WTC11 (cell line): Measurements from ENCODE around the gene PTGS1.

Experiments
- CTCF ChIP-seq: fragments of 200-600 bp; IDR thresholded peaks from 2 replicates; pipeline ENCODE4 v1.8.0; 2022; ENCODE audit warnings: antibody characterized with exemption
- FOXK1 ChIP-seq: sonication (generic); formaldehyde crosslinking; IDR thresholded peaks from 2 replicates; pipeline ENCODE4 v1.8.0; 2022; ENCODE audit warnings: mild to moderate bottlenecking, moderate library complexity, missing genetic modification reagents
- MAX ChIP-seq: sonication (generic); formaldehyde crosslinking; IDR thresholded peaks from 2 replicates; pipeline ENCODE4 v1.8.0; 2022; ENCODE audit warnings: mild to moderate bottlenecking, missing genetic modification reagents

- TF ChIP-seq FOXK1 (CRISPR knock-in tag) (no peak), CTCF (no peak), MAX (CRISPR knock-in tag) (no peak)
These were observed 21.9 kb downstream of the PTGS1 start for GRCh38 chr9:122392714-122393113.
